ENCODE measurements around the gene TNRC6C.

DNA sequence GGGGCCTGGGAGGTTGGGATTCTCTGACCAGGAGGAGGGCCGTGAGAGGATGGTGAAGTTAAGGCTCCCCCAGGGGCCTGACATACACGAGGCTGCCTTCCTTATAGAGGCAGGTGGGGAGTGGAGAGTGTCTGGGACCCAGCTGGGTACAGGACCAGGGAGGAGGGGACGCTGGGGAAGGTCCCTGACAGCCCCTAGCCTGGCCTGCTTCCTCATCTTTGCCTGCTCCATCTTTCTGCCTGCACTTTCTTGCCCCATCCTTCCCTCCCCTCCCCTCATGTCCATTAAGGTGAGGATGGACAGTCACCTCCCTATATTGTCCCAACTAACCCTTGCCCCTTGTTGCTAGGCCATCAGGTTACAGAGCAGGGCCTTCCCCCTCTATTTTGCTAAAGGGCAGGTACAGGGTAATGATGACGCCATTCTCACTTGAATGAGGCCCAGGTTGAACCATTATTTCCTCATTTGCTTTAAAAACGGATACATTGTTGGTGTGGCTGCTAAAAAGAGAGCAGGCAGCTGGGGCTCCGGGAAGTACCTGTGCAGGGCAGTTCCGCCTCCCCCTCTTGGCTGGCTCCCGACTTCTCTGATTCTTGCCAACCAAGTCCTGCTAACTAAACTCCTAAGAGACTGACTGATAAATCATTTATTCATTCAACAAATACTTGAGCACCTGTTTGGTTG, 189.0 kb downstream of the TNRC6C start:
- TF ChIP-seq, protein P1, sequence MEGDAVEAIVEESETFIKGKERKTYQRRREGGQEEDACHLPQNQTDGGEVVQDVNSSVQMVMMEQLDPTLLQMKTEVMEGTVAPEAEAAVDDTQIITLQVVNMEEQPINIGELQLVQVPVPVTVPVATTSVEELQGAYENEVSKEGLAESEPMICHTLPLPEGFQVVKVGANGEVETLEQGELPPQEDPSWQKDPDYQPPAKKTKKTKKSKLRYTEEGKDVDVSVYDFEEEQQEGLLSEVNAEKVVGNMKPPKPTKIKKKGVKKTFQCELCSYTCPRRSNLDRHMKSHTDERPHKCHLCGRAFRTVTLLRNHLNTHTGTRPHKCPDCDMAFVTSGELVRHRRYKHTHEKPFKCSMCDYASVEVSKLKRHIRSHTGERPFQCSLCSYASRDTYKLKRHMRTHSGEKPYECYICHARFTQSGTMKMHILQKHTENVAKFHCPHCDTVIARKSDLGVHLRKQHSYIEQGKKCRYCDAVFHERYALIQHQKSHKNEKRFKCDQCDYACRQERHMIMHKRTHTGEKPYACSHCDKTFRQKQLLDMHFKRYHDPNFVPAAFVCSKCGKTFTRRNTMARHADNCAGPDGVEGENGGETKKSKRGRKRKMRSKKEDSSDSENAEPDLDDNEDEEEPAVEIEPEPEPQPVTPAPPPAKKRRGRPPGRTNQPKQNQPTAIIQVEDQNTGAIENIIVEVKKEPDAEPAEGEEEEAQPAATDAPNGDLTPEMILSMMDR (IDR thresholded peaks at IDR 0.05; ENCODE audit: insufficient read depth, low read length, poor library complexity, severe bottlenecking) = no peak
- TF ChIP-seq EZH2phosphoT487 (conservative IDR thresholded peaks at IDR 0.05; ENCODE audit: low read length) = no peak

Data from SU-DHL-6 (cell line).